H1 (cell line): ENCODE data around the gene PPFIA2. TPM values are rescaled to one million over a fixed set of nuclear protein-coding genes. Genes with fewer than 3 reads are reported as not detected.

Experiments used
- CTCF ChIA-PET: fragments of 300-600 bp; sonication (Branson Sonifier 250); formaldehyde crosslinking; loops from one replicate; lab custom pipeline; 2021; ENCODE audit not compliant: partially characterized antibody; lab: Charles Lee
- POLR2A ChIA-PET: fragments of 300-600 bp; sonication (Branson Sonifier 250); formaldehyde crosslinking; loops from one replicate; lab custom pipeline; 2021; ENCODE audit warnings: inconsistent platforms; ENCODE audit not compliant: partially characterized antibody; lab: Charles Lee
- DNase-seq, 2 experiments: peaks; one replicate each; pipeline versions ENCODE4 v3.0.0 to v3.0.0-alpha.2; 2010 to 2022; ENCODE audit warnings: low spot score in 2 of 2, low read depth in 1 of 2, mixed read lengths in 1 of 2
- FAIRE-seq: peaks from 2 replicates; lab custom pipeline; 2011; peaks lifted over from hg19 to GRCh38; lab: Jason Lieb, UNC
- H2AFZ ChIP-seq: 2 replicates; pipeline ENCODE4 v1.8.1; 2012; ENCODE audit warnings: low read length, inconsistent platforms
- H2AK5ac ChIP-seq: 2 replicates; pipeline ENCODE4 v1.6.1; 2013; ENCODE audit warnings: low read depth, low read length
- H2BK120ac ChIP-seq: replicated peaks from 2 replicates; pipeline ENCODE3; 2013; ENCODE audit warnings: low read depth, low read length, inconsistent platforms
- H2BK12ac ChIP-seq: 2 replicates; pipeline ENCODE4 v1.6.1; 2013; ENCODE audit warnings: low read depth, low read length
- H2BK15ac ChIP-seq: 2 replicates; pipeline ENCODE4 v1.6.1; 2013; ENCODE audit warnings: low read length
- H2BK20ac ChIP-seq: 2 replicates; pipeline ENCODE4 v1.6.1; 2013; ENCODE audit warnings: low read length
- H2BK5ac ChIP-seq: 2 replicates; pipeline ENCODE4 v1.6.1; 2013; ENCODE audit warnings: low read depth, low read length
- H3K14ac ChIP-seq: 2 replicates; pipeline ENCODE4 v1.6.1; 2013; ENCODE audit warnings: inconsistent platforms; ENCODE audit not compliant: insufficient read length
- H3K18ac ChIP-seq: 2 replicates; pipeline ENCODE4 v1.6.1; 2013; ENCODE audit warnings: low read length; ENCODE audit errors: extremely low read depth
- H3K23ac ChIP-seq: 2 replicates; pipeline ENCODE4 v1.6.1; 2013; ENCODE audit warnings: inconsistent platforms; ENCODE audit not compliant: insufficient read length
- H3K23me2 ChIP-seq: 2 replicates; pipeline ENCODE4 v1.6.1; 2013; ENCODE audit warnings: low read depth, low read length
- H3K27ac ChIP-seq: 2 replicates; pipeline ENCODE4 v1.6.1; 2011; ENCODE audit warnings: low read depth, low read length, inconsistent platforms
- H3K27me3 ChIP-seq, 4 experiments: replicated peaks in 1 of 4; 1 replicate in 1 of 4; 2 replicates in 3 of 4; pipeline versions ENCODE4 v1.6.1 to v1.8.1; 2011 to 2013; ENCODE audit warnings: low read length in 3 of 4, mild to moderate bottlenecking in 3 of 4, inconsistent platforms in 2 of 4, mixed read lengths in 2 of 4, moderate library complexity in 1 of 4; ENCODE audit not compliant: control insufficient read depth in 3 of 4, insufficient read depth in 3 of 4; ENCODE audit errors: extremely low read depth in 1 of 4
- H3K36me3 ChIP-seq, 4 experiments: 2 replicates each; pipeline versions ENCODE4 v1.6.1 to v1.8.1; 2011 to 2013; ENCODE audit warnings: mild to moderate bottlenecking in 4 of 4, low read length in 3 of 4, moderate library complexity in 2 of 4, control low read depth in 1 of 4, inconsistent platforms in 1 of 4; ENCODE audit not compliant: insufficient read depth in 4 of 4, control insufficient read depth in 2 of 4
- H3K4ac ChIP-seq: replicated peaks from 2 replicates; pipeline ENCODE3; 2013; ENCODE audit warnings: low read length, low read depth, mixed read lengths, inconsistent platforms; ENCODE audit not compliant: insufficient read length
- H3K4me1 ChIP-seq, 4 experiments: replicated peaks in 1 of 4; 1 replicate in 1 of 4; 2 replicates in 3 of 4; pipeline versions ENCODE4 v1.6.1 to v1.8.1; 2011 to 2013; ENCODE audit warnings: low read length in 3 of 4, inconsistent platforms in 2 of 4, mixed read lengths in 1 of 4; ENCODE audit not compliant: insufficient read depth in 4 of 4, control insufficient read depth in 3 of 4
- H3K4me2 ChIP-seq, 2 experiments: 2 replicates each; pipeline versions ENCODE4 v1.6.1 to v1.8.1; 2011 to 2013; ENCODE audit warnings: low read depth in 2 of 2, low read length in 2 of 2, control low read depth in 1 of 2, inconsistent platforms in 1 of 2, mild to moderate bottlenecking in 1 of 2; ENCODE audit not compliant: insufficient read depth in 1 of 2
- H3K4me3 ChIP-seq, 4 experiments: fragments of 200-600, 300-600 bp in 1 of 4; sonication (generic), shearing (Covaris generic), sonication (Bioruptor Twin) in 1 of 4; 2 replicates each; pipeline versions ENCODE4 v1.5.1 to v1.8.1; 2011 to 2016; ENCODE audit warnings: low read length in 4 of 4, low read depth in 3 of 4, control low read depth in 2 of 4, inconsistent platforms in 2 of 4, mild to moderate bottlenecking in 2 of 4, mixed read lengths in 1 of 4, moderate library complexity in 1 of 4; ENCODE audit not compliant: insufficient read depth in 2 of 4; ENCODE audit errors: extremely low read depth in 1 of 4
- H3K56ac ChIP-seq: replicated peaks from 2 replicates; pipeline ENCODE3; 2013; ENCODE audit warnings: low read depth, mild to moderate bottlenecking, mixed read lengths, low read length, inconsistent platforms; ENCODE audit not compliant: insufficient read length
- H3K79me1 ChIP-seq: 2 replicates; pipeline ENCODE4 v1.6.1; 2013; ENCODE audit warnings: low read depth, low read length, control low read depth
- H3K79me2 ChIP-seq, 2 experiments: 2 replicates each; pipeline versions ENCODE4 v1.6.1 to v1.8.1; 2012 to 2013; ENCODE audit warnings: low read length in 2 of 2, mild to moderate bottlenecking in 2 of 2, inconsistent platforms in 1 of 2; ENCODE audit not compliant: insufficient read depth in 2 of 2, control insufficient read depth in 1 of 2
- H3K9ac ChIP-seq, 4 experiments: replicated peaks in 1 of 4; 1 replicate in 1 of 4; 2 replicates in 3 of 4; pipeline versions ENCODE4 v1.6.1 to v1.8.1; 2011 to 2013; ENCODE audit warnings: low read depth in 3 of 4, low read length in 3 of 4, control low read depth in 2 of 4, mild to moderate bottlenecking in 2 of 4, moderate library complexity in 2 of 4, inconsistent platforms in 1 of 4; ENCODE audit errors: extremely low read depth in 1 of 4
- H3K9me3 ChIP-seq, 2 experiments: 2 replicates each; pipeline versions ENCODE4 v1.6.1 to v1.8.1; 2012 to 2013; ENCODE audit warnings: mild to moderate bottlenecking in 2 of 2, moderate library complexity in 2 of 2, control low read depth in 1 of 2, inconsistent platforms in 1 of 2, low read depth in 1 of 2, low read length in 1 of 2, mixed read lengths in 1 of 2; ENCODE audit not compliant: insufficient read depth in 2 of 2
- H4K20me1 ChIP-seq, 2 experiments: replicated peaks in 1 of 2; 2 replicates each; pipeline versions ENCODE3 to v1.8.1; 2011 to 2013; ENCODE audit warnings: inconsistent platforms in 2 of 2, low read length in 2 of 2, mild to moderate bottlenecking in 1 of 2; ENCODE audit not compliant: insufficient read depth in 2 of 2, control insufficient read depth in 1 of 2
- H4K5ac ChIP-seq: 2 replicates; pipeline ENCODE4 v1.6.1; 2013; ENCODE audit warnings: low read length, low read depth, mixed read lengths, inconsistent platforms; ENCODE audit not compliant: insufficient read length
- H4K8ac ChIP-seq: 2 replicates; pipeline ENCODE4 v1.8.0; 2013; ENCODE audit warnings: mild to moderate bottlenecking, moderate library complexity, low read length, inconsistent platforms; ENCODE audit not compliant: insufficient read depth; ENCODE audit errors: extremely low read depth
- H4K91ac ChIP-seq: replicated peaks from 2 replicates; pipeline ENCODE3; 2013; ENCODE audit warnings: low read length, mixed read lengths, inconsistent platforms; ENCODE audit not compliant: insufficient read length
- CHD7 ChIP-seq: fragments of 300-600 bp; sonication (generic); IDR thresholded peaks from 2 replicates; pipeline ENCODE4 v1.7.1; 2012; ENCODE audit warnings: low read length, moderate library complexity, mild to moderate bottlenecking, inconsistent platforms; ENCODE audit not compliant: insufficient replicate concordance
- WGBS, 2 experiments: shearing (Covaris generic) in 1 of 2; methylation state at CpG; one replicate each; pipeline versions ENCODE4 v1.1.6 to v1.1.7; 2013 to 2015; ENCODE audit warnings: low lambda C conversion rate in 2 of 2, mixed read lengths in 2 of 2, inconsistent platforms in 1 of 2, low coverage in 1 of 2, missing lambda C conversion rate in 1 of 2; ENCODE audit not compliant: insufficient replicate concordance in 2 of 2, insufficient coverage in 1 of 2, insufficient read length in 1 of 2; ENCODE audit errors: extremely low coverage in 1 of 2, missing lambda C conversion rate in 1 of 2; 5-methylcytosine and 5-hydroxymethylcytosine counted together
- polyA plus RNA-seq, 7 experiments: library from polyadenylated mRNA; depleted of rRNA in 3 of 7; stranded (reverse) in 5 of 7; unstranded in 2 of 7; fragments of >200 nt in 5 of 7; fragments of 200-250 nt in 2 of 7; gene quantifications; 1 replicate in 5 of 7; 2 replicates in 1 of 7; 4 replicates in 1 of 7; pipeline versions ENCODE4 v1.2.1 to v1.2.3, GENCODE V29; 2011 to 2013; ENCODE audit warnings: missing spikeins in 2 of 7, mixed read lengths in 2 of 7
- total RNA-seq: library from RNA; stranded (reverse); fragmentation: NEBNext Ultra II Directional; extraction: Animal tissue kit (Norgen Biotek cat#: 25700); gene quantifications from 2 replicates; pipeline ENCODE4 v1.2.1, GENCODE V29; 2021

Gene PPFIA2
- total and polyA plus RNA-seq, 2 of the 8 experiments (the other 6 are each of a cell fraction or from before 2014, with no cell fraction given) = 1.2 to 1.8 TPM

- no peaks in the 10 kb centered on the region for H3K36me3 ChIP-seq
- no peak for FAIRE-seq
- H3K18ac ChIP-seq = no peak overlapping the region
- H4K5ac ChIP-seq = no peak overlapping the region
- no peak overlapping the region for H2BK15ac ChIP-seq
- whole genome bisulfite sequencing, 2 experiments = 92% methylated on average over 1 of the region's 1 CpG; no CpG with 5 or more reads in 1 of the 2 experiments
- H3K27me3 ChIP-seq = no peaks in the 10 kb centered on the region
- H3K27ac ChIP-seq = no peak overlapping the region
- no peak overlapping the region for H3K4ac ChIP-seq
- H2BK12ac ChIP-seq = no peak overlapping the region
- H2AFZ ChIP-seq = no peak overlapping the region
- H3K9me3 ChIP-seq = no peaks in the 10 kb centered on the region
- no peak overlapping the region for H3K4me3 ChIP-seq
- H3K4me2 ChIP-seq = no peak overlapping the region
- H2BK120ac ChIP-seq = no peak overlapping the region
- H2AK5ac ChIP-seq = no peak overlapping the region
- no peak overlapping the region for H2BK20ac ChIP-seq
- H3K79me2 ChIP-seq = no peaks in the 10 kb centered on the region
- no peak overlapping the region for H4K8ac ChIP-seq
- no peaks in the 10 kb centered on the region for H4K20me1 ChIP-seq
- H3K23ac ChIP-seq = no peak overlapping the region
- H2BK5ac ChIP-seq = no peak overlapping the region
- H3K23me2 ChIP-seq = no peaks in the 10 kb centered on the region
- ChIA-PET CTCF (no interaction called here), POLR2A (no interaction called here)
- no peaks in the 10 kb centered on the region for H3K79me1 ChIP-seq
- H4K91ac ChIP-seq = no peak overlapping the region
- no peak overlapping the region for H3K14ac ChIP-seq
- H3K9ac ChIP-seq = no peak overlapping the region
- H3K4me1 ChIP-seq = no peaks in the 10 kb centered on the region
- no peak overlapping the region for H3K56ac ChIP-seq
- no peak for DNase-seq
- TF ChIP-seq CHD7 = no peak
Measured at GRCh38 chr12:81518638-81519037, 240.5 kb downstream of the PPFIA2 start.
